HepG2 (cell line): ENCODE measurements around the gene FGGY. TPM values are rescaled to one million over a fixed set of nuclear protein-coding genes. Genes with fewer than 3 reads are reported as not detected.

ENCODE experiments used
- ERF ChIP-seq: IDR thresholded peaks from 2 replicates; pipeline ENCODE4 v1.6.1; 2018; ENCODE audit warnings: missing biosample characterization, missing genetic modification reagents
- FOSL2 ChIP-seq: sonication (generic); formaldehyde crosslinking; IDR thresholded peaks from 2 replicates; pipeline ENCODE4 v1.4.0; 2020; ENCODE audit warnings: missing genetic modification reagents
- KDM4B ChIP-seq: sonication (generic); formaldehyde crosslinking; IDR thresholded peaks from 2 replicates; pipeline ENCODE4 v1.4.0; 2020; ENCODE audit warnings: missing genetic modification reagents
- PPARG ChIP-seq: conservative IDR thresholded peaks from 2 replicates; pipeline ENCODE4 v1.6.1; 2016; ENCODE audit warnings: missing biosample characterization, missing genetic modification reagents
- RARA ChIP-seq: IDR thresholded peaks from 2 replicates; pipeline ENCODE4 v1.6.1; 2016; ENCODE audit warnings: missing genetic modification reagents, missing compliant biosample characterization
- RXRB ChIP-seq: IDR thresholded peaks from 2 replicates; pipeline ENCODE4 v1.6.1; 2016; ENCODE audit warnings: borderline replicate concordance, missing genetic modification reagents, missing compliant biosample characterization
- SMC3 ChIP-seq: IDR thresholded peaks from 2 replicates; pipeline ENCODE4 v1.6.1; 2011; ENCODE audit warnings: low read length, improper control_type of control experiment
- ZFP36L2 ChIP-seq: sonication (generic); formaldehyde crosslinking; IDR thresholded peaks from 2 replicates; pipeline ENCODE4 v1.4.0; 2020; ENCODE audit warnings: missing genetic modification reagents
- ZMYM4 ChIP-seq: sonication (generic); formaldehyde crosslinking; IDR thresholded peaks from 2 replicates; pipeline ENCODE4 v1.8.1; 2023; ENCODE audit warnings: mild to moderate bottlenecking, missing genetic modification reagents
- ZNF441 ChIP-seq: sonication (generic); formaldehyde crosslinking; IDR thresholded peaks from 2 replicates; pipeline ENCODE4 v1.7.0; 2021; ENCODE audit warnings: missing genetic modification reagents, borderline replicate concordance
- ZNF644 ChIP-seq: IDR thresholded peaks from 2 replicates; pipeline ENCODE4 v1.6.1; 2016; ENCODE audit warnings: low read depth
- ZNF652 ChIP-seq: IDR thresholded peaks from 2 replicates; pipeline ENCODE4 v1.6.1; 2016; ENCODE audit warnings: low read depth, borderline replicate concordance
- polyA plus RNA-seq, 8 experiments: library from polyadenylated mRNA; depleted of rRNA in 3 of 8; stranded (reverse) in 7 of 8; unstranded in 1 of 8; fragments of >200 nt; fragmentation: Illumina TruSeq in 4 of 8; extraction: Trizol in 4 of 8; gene quantifications; 2 replicates each; pipeline versions ENCODE4 v1.2.1 to v1.2.3, GENCODE V29; 2011 to 2016; ENCODE audit warnings: low read depth in 4 of 8, missing spikeins in 1 of 8, mixed read lengths in 1 of 8; ENCODE audit not compliant: insufficient read depth in 1 of 8
- total RNA-seq, 5 experiments: library from RNA; depleted of rRNA; stranded (reverse); fragments of >200 nt; fragmentation: Illumina TruSeq; extraction: Trizol; gene quantifications; 2 replicates each; pipeline ENCODE4 v1.2.3, GENCODE V29; 2016; ENCODE audit warnings: low read depth in 1 of 5
- TF ChIP-seq, protein P1 (sequence below), 2 experiments: sonication (generic) in 1 of 2; formaldehyde crosslinking in 1 of 2; IDR thresholded peaks; 2 replicates each; pipeline versions ENCODE4 v1.4.0 to v1.6.1; 2018 to 2020; ENCODE audit warnings: missing genetic modification reagents in 2 of 2, borderline replicate concordance in 1 of 2, low read depth in 1 of 2, mild to moderate bottlenecking in 1 of 2, missing biosample characterization in 1 of 2
- TF ChIP-seq, protein P2 (sequence below): IDR thresholded peaks from 2 replicates; pipeline ENCODE4 v1.6.1; 2016; ENCODE audit warnings: low read depth
- TF ChIP-seq, protein P3 (sequence below): IDR thresholded peaks from 2 replicates; pipeline ENCODE4 v1.6.1; 2016; ENCODE audit warnings: mild to moderate bottlenecking
- TF ChIP-seq, protein P4 (sequence below): sonication (generic); formaldehyde crosslinking; IDR thresholded peaks from 2 replicates; pipeline ENCODE4 v1.4.0; 2020; ENCODE audit warnings: missing genetic modification reagents, borderline replicate concordance

The FGGY gene
- total and polyA plus RNA-seq, 2 of the 13 experiments (the other 11 are each of a cell fraction or from before 2014, with no cell fraction given) = 15.7 to 27.5 TPM

DNA sequence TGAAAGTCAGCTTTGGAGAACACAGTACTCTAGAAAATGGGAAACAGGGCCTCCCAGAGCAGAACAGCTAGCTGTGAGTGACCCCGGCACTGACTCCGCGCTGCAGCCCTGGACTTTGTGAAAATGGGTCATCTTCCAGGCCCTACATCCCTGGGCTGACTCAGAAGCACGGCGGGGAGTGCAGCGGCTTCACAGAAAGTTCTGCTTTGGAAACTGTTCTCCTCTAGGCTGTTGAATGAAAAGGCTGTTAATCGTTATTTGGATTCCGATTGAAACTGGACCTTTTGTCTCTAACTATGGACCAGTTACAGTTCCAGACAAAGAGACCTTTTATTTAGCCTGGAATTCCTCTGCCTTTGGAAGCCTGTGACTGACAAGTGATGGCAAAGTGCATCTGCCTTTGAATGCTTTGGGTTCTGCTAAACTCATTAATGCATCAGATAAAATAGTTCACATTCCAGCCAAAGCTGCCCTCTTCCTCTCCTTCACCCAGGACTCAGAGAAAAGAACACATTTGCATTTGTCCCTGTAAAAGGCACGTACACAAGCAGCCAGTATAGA, 372.9 kb downstream of the FGGY start (continued):
- TF ChIP-seq, protein P1, sequence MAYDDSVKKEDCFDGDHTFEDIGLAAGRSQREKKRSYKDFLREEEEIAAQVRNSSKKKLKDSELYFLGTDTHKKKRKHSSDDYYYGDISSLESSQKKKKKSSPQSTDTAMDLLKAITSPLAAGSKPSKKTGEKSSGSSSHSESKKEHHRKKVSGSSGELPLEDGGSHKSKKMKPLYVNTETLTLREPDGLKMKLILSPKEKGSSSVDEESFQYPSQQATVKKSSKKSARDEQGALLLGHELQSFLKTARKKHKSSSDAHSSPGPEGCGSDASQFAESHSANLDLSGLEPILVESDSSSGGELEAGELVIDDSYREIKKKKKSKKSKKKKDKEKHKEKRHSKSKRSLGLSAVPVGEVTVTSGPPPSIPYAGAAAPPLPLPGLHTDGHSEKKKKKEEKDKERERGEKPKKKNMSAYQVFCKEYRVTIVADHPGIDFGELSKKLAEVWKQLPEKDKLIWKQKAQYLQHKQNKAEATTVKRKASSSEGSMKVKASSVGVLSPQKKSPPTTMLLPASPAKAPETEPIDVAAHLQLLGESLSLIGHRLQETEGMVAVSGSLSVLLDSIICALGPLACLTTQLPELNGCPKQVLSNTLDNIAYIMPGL (CRISPR knock-in tag; IDR thresholded peaks at IDR 0.05; ENCODE audit: borderline replicate concordance in 1 of 2, low read depth in 1 of 2) = peak in 1 of 2 experiments; percentile 20; a peak in 1 of 4 replicates
- TF ChIP-seq ERF (CRISPR knock-in tag) (0 out of 2 replicates have a peak, but pooled peaks have one; percentile 29), PPARG (0 out of 2 replicates have a peak, but pooled peaks have one; percentile 16), SMC3 (0 out of 2 replicates have a peak, but pooled peaks have one; percentile 9), ZMYM4 (CRISPR knock-in tag) (peak; percentile 48; the same call in 1 of the 2 replicates), ZNF652 (no peak), RXRB (CRISPR knock-in tag) (peak; percentile 59; the same call in 1 of the 2 replicates), ZNF644 (CRISPR knock-in tag) (peak; percentile 55; the same call in 1 of the 2 replicates), ZFP36L2 (CRISPR knock-in tag) (no peak), RARA (CRISPR knock-in tag) (peak; percentile 40), ZNF441 (CRISPR knock-in tag) (0 out of 2 replicates have a peak, but pooled peaks have one; percentile 34), KDM4B (CRISPR knock-in tag) (0 out of 2 replicates have a peak, but pooled peaks have one; percentile 26), FOSL2 (CRISPR knock-in tag) (peak; percentile 82)
- TF ChIP-seq, protein P2, sequence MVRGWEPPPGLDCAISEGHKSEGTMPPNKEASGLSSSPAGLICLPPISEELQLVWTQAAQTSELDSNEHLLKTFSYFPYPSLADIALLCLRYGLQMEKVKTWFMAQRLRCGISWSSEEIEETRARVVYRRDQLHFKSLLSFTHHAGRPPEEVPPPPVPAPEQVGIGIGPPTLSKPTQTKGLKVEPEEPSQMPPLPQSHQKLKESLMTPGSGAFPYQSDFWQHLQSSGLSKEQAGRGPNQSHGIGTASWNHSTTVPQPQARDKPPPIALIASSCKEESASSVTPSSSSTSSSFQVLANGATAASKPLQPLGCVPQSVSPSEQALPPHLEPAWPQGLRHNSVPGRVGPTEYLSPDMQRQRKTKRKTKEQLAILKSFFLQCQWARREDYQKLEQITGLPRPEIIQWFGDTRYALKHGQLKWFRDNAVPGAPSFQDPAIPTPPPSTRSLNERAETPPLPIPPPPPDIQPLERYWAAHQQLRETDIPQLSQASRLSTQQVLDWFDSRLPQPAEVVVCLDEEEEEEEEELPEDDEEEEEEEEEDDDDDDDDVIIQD = peak; percentile 66
- TF ChIP-seq, protein P3, sequence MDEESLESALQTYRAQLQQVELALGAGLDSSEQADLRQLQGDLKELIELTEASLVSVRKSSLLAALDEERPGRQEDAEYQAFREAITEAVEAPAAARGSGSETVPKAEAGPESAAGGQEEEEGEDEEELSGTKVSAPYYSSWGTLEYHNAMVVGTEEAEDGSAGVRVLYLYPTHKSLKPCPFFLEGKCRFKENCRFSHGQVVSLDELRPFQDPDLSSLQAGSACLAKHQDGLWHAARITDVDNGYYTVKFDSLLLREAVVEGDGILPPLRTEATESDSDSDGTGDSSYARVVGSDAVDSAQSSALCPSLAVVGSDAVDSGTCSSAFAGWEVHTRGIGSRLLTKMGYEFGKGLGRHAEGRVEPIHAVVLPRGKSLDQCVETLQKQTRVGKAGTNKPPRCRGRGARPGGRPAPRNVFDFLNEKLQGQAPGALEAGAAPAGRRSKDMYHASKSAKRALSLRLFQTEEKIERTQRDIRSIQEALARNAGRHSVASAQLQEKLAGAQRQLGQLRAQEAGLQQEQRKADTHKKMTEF = peak; percentile 57
- TF ChIP-seq, protein P4, sequence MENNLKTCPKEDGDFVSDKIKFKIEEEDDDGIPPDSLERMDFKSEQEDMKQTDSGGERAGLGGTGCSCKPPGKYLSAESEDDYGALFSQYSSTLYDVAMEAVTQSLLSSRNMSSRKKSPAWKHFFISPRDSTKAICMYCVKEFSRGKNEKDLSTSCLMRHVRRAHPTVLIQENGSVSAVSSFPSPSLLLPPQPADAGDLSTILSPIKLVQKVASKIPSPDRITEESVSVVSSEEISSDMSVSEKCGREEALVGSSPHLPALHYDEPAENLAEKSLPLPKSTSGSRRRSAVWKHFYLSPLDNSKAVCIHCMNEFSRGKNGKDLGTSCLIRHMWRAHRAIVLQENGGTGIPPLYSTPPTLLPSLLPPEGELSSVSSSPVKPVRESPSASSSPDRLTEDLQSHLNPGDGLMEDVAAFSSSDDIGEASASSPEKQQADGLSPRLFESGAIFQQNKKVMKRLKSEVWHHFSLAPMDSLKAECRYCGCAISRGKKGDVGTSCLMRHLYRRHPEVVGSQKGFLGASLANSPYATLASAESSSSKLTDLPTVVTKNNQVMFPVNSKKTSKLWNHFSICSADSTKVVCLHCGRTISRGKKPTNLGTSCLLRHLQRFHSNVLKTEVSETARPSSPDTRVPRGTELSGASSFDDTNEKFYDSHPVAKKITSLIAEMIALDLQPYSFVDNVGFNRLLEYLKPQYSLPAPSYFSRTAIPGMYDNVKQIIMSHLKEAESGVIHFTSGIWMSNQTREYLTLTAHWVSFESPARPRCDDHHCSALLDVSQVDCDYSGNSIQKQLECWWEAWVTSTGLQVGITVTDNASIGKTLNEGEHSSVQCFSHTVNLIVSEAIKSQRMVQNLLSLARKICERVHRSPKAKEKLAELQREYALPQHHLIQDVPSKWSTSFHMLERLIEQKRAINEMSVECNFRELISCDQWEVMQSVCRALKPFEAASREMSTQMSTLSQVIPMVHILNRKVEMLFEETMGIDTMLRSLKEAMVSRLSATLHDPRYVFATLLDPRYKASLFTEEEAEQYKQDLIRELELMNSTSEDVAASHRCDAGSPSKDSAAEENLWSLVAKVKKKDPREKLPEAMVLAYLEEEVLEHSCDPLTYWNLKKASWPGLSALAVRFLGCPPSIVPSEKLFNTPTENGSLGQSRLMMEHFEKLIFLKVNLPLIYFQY (CRISPR knock-in tag) = peak; percentile 92
